ENCODE measurements around the gene NOTCH2. TPM values are rescaled to one million over a fixed set of nuclear protein-coding genes. Genes with fewer than 3 reads are reported as not detected.
A peak's percentile ranks its signal among the peaks of the same experiment; 100 is the strongest.

NOTCH2 gene
- total and polyA plus RNA-seq, 8 donors = 0.92 to 191 (median 30.4) TPM

DNA sequence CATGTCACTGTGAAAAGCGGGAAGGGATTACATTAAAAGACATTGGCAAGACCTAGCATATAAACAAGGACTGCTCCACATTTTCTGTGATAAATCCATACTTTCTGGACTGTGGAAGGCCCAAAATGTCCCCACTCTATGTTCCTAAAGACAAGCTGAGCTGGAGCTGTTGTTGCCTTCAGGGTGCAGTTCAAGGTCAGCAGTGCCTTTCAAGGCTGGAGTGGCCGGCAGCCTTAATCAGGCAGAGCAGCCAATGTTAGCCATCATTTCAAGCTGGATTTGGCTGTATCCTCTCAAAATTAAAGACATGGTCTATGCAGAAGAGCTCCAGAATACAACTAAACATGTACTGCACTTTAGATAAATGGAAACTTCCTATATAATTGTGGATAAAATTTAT lies 102.8 kb downstream of the NOTCH2 start:
- no peak overlapping the region for H3K27ac ChIP-seq

DNA sequence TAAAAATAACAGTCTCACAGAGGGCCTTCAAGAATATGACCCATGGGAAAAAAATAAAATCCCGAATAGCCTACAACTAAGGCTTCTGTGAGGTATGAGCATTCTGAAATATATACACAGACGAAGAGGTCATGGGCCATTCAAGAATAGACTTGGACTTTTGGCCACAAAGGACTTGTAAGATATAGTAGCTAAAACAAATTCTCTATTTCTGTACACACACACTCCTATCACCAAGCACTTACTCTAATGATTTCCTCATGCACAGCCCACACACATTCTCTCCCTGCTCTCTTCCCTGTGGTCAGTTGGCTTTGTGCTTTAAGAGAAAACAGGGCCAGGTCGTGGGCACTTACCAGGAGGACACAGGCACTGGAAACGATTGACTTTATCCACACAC lies 103.4 kb downstream of the NOTCH2 start:
- no peak for DNase-seq
- intact Hi-C loops (cut with DNase I; ENCODE audit: low total_unique reads) = no loop called here
- H3K4me3 ChIP-seq = no peak overlapping the region
- peaks cover 6 to 88% (median 71%) of the 10 kb centered on the region in 4 donors for H3K36me3 ChIP-seq
- 35 to 62% (median 46%) methylated on average over 4 of the region's 4 CpGs for WGBS, 5 donors
- TF ChIP-seq EP300 (IDR thresholded peaks at IDR 0.05) (no peak), POLR2AphosphoS5 (IDR thresholded peaks at IDR 0.05) (no peak), POLR2A (IDR thresholded peaks at IDR 0.05) (no peak), CTCF (IDR thresholded peaks at IDR 0.05) (no peak)
- peaks cover 0 to 4% (median 0%) of the 10 kb centered on the region in 4 donors for H3K4me1 ChIP-seq
- no peaks in the 10 kb centered on the region for H3K9me3 ChIP-seq
- H3K27me3 ChIP-seq = no peaks in the 10 kb centered on the region
- H3K27ac ChIP-seq = no peak overlapping the region

More for the DNA sequence above, 102.8 kb downstream of the NOTCH2 start:
- Histone ChIP-seq H3K27me3 (no peaks in the 10 kb centered on the region), H3K36me3 (peaks cover 6 to 95% (median 77%) of the 10 kb centered on the region in 4 donors), H3K9me3 (no peaks in the 10 kb centered on the region), H3K4me1 (peaks cover 0 to 4% (median 0%) of the 10 kb centered on the region in 4 donors), H3K4me3 (no peak overlapping the region)
- WGBS, 5 donors = 85 to 94% (median 87%) methylated on average over 2 of the region's 2 CpGs
- TF ChIP-seq POLR2AphosphoS5 (IDR thresholded peaks at IDR 0.05) (no peak), CTCF (IDR thresholded peaks at IDR 0.05) (no peak), EP300 (IDR thresholded peaks at IDR 0.05) (no peak), POLR2A (IDR thresholded peaks at IDR 0.05) (no peak)
- intact Hi-C loops (cut with DNase I; ENCODE audit: low total_unique reads) = no loop called here
- no peak for DNase-seq

DNA sequence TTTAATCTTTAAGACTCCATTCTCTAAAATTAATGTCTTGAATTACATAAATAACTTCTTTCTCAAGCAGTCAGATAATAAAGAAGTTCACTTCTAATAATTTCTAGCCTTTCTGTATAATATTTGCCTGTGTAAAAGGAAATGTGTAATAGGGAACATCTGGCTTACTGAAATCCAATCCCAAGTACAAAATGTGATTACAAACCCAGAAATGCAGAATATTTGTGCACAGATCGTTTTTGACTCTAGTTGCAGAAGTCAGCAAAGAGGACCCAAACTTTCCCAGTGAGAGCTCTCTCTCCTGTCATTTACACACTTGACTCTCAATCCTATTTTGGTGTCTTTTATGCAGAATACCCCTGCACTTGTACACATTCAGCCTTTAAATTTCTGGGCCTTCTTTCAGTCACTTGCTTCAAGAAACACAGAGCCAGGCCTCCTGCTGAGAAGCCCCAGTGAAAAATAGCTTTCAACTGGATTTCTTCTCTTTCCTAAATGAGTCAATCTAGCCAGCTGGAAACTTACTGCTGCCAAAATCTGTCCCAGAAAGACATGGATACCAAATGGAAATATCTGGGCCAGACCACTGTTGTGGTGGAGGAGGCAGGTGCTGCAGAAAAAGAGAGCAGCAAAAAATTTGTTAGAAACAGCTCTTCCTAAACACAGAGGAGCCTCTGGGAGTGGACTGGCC lies 104.6 kb downstream of the NOTCH2 start:
- DNase-seq = no peak
- H3K4me3 ChIP-seq = no peak overlapping the region
- TF ChIP-seq EP300 (IDR thresholded peaks at IDR 0.05) (no peak), POLR2A (IDR thresholded peaks at IDR 0.05) (no peak)
- intact Hi-C loops (cut with DNase I; ENCODE audit: low total_unique reads) = no loop called here
- WGBS, 5 donors = 58 to 68% (median 64%) methylated on average over 1 of the region's 1 CpG
- peaks cover 6 to 78% (median 68%) of the 10 kb centered on the region in 4 donors for H3K36me3 ChIP-seq
- no peaks in the 10 kb centered on the region for H3K27me3 ChIP-seq
- H3K4me1 ChIP-seq = peaks cover 0 to 4% (median 0%) of the 10 kb centered on the region in 4 donors
- H3K9me3 ChIP-seq = no peaks in the 10 kb centered on the region
- peak overlapping the region in 3 of 5 donors; percentile 13 to 35 (median 25) for H3K27ac ChIP-seq

GRCh38 chr1:119962296-119962968 lies 107.0 kb downstream of the NOTCH2 start:
- Histone ChIP-seq H3K9me3 (no peaks in the 10 kb centered on the region), H3K27me3 (no peaks in the 10 kb centered on the region), H3K4me3 (no peak overlapping the region), H3K27ac (peak overlapping the region in 2 of 5 donors; percentile 43 to 50), H3K4me1 (peaks cover 0 to 8% (median 0%) of the 10 kb centered on the region in 4 donors), H3K36me3 (peaks cover 0 to 76% (median 62%) of the 10 kb centered on the region in 4 donors)
- peak in 1 of 2 donors; percentile 55 for DNase-seq
- no peak for TF ChIP-seq EP300 (IDR thresholded peaks at IDR 0.05)
- TF ChIP-seq CTCF (IDR thresholded peaks at IDR 0.05) = no peak
- no peak for TF ChIP-seq POLR2AphosphoS5 (IDR thresholded peaks at IDR 0.05)
- TF ChIP-seq POLR2A (IDR thresholded peaks at IDR 0.05) = no peak
- 74 to 81% (median 78%) methylated on average over 5 of the region's 5 CpGs for WGBS, 5 donors
- intact Hi-C loops (cut with DNase I; ENCODE audit: low total_unique reads) = no loop called here
